GM10847 (cell line): Measurements from ENCODE around the gene ADARB2.

ENCODE experiments used
- POLR2A ChIP-seq: IDR thresholded peaks from 2 replicates; pipeline ENCODE4 v1.6.1; 2011; ENCODE audit not compliant: insufficient read length; ENCODE audit errors: extremely low read depth

Gene ADARB2

GRCh38 chr10:1240341-1240775 is 497.0 kb downstream of the ADARB2 start:
- no peak for TF ChIP-seq POLR2A

- TF ChIP-seq POLR2A = no peak
These were observed 504.3 kb downstream of the ADARB2 start for GRCh38 chr10:1233031-1233430.

GRCh38 chr10:1232164-1232911 is 505.0 kb downstream of the ADARB2 start:
- TF ChIP-seq POLR2A = no peak

- TF ChIP-seq POLR2A = no peak
These were observed 506.6 kb downstream of the ADARB2 start for GRCh38 chr10:1230592-1231275.

- TF ChIP-seq POLR2A = no peak
These were observed 507.2 kb downstream of the ADARB2 start for GRCh38 chr10:1230138-1230537.

GRCh38 chr10:1229574-1229973 is 507.8 kb downstream of the ADARB2 start:
- no peak for TF ChIP-seq POLR2A

- TF ChIP-seq POLR2A = no peak
These were observed 508.2 kb downstream of the ADARB2 start for GRCh38 chr10:1229116-1229515.

- TF ChIP-seq POLR2A = no peak
These were observed 508.8 kb downstream of the ADARB2 start for GRCh38 chr10:1228467-1228975.

GRCh38 chr10:1227510-1228402 is 509.6 kb downstream of the ADARB2 start:
- no peak for TF ChIP-seq POLR2A

GRCh38 chr10:1217661-1218060 is 519.7 kb downstream of the ADARB2 start:
- TF ChIP-seq POLR2A = no peak

GRCh38 chr10:1217237-1217587 is 520.1 kb downstream of the ADARB2 start:
- no peak for TF ChIP-seq POLR2A

GRCh38 chr10:1216574-1217236 is 520.6 kb downstream of the ADARB2 start:
- no peak for TF ChIP-seq POLR2A

GRCh38 chr10:1215862-1216573 is 521.3 kb downstream of the ADARB2 start:
- no peak for TF ChIP-seq POLR2A

- TF ChIP-seq POLR2A = no peak
These were observed 522.3 kb downstream of the ADARB2 start for GRCh38 chr10:1214882-1215540.
